ENCODE measurements around the gene DNAJB13.

The DNAJB13 gene

DNA sequence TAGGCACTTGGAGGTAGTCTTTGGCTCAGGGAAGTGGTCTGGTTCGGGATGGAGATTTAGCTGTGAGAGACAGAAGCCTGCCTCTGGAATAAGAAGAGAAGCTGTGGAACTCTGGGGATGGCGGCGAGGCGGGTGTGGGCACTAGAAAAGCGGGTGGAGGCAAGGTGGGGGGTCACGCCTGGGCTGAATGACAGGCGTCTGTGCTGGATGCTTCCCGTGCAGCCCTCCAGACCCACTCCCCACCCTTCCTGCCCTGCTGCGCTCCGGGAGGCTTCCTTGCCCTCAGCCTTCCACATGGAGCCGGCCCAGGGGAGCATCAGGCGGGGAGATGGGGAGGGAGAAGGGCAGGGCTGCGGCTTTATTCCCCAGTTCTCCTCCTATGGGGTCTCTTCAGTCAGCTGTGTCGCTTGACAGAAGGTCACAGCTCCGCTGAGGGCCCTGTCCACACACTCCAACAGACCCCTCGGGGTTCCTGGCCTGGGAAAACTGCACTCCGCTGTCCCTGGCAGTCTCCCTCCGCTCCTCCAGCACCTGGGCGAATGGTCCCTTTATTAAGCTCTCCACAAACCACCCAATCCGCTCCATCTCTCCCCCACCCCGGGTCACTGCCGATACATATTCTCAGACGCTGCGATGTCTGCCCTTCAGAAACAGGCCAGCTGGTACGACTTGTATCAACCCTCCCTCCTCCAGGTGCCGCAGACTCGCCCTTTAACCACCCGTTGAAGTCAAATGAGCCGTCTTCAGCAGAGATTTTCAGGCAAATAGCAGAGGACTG, 6.2 kb downstream of the DNAJB13 start:
- DNase-seq: no peak

DNA sequence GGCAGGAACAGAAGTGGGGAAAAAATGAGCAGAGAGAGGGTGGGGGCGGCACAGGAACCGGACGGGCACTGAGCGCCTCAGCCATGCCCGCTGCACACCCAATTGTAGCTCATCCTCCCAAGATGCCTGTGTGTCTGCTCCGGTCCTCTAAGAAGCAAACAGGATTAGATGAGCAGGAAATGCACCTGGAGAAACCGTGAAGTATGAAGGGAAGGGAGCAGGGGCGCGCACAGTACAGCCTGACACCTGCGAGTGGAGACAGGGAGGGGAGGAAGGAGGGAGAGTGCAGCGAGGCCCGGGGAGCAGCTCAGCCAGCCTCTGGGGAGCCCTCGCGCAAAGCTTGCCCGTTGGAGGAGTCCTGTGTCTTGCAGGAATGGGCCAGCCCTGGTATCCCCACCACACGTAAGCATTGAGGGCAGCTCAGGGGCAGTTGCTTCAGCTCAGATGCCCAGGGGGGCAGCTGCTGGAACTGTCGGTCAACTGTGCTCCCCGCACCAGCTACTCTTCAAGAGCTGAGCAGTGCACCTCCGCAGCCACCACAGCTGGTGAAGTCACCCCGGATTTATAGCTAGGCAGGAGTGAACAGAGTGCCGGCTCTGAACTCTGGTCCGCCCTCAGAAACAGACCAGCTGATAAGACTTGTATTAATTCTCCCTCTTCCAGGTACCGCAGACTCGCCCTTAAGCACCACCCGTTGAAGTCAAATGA, 7.0 kb downstream of the DNAJB13 start:
- DNase-seq: no peak

DNA sequence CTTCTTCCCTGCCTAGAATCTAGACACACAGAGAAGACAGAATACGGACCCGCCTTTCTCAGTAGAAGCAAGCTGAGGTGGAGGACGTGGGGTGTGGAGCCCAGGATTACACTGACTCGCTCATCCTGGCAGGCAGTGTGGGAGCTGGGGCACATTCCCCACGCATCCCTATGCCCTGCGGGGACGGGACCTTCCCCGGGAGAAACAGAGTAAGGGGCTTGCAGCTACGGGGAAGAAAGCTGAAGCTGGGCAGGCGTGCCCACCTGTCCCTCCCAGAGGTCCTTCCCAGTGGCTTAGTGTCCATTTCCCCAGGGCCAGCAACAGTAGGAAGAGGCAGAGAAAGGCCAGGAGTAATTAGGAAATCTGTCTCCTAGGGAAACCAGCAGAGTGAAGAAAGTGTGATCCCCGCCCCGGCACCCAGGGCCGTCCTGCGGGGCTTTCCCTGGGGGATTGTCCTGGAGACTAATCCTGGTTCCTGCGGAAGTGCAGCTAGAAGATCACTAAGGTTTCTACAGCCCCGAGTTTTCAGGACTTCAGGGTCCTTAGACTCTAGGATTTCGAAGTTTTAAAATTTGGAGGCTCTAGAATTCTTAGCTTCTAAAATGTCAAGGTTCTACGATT, 7.8 kb downstream of the DNAJB13 start:
- DNase-seq: no peak

DNA sequence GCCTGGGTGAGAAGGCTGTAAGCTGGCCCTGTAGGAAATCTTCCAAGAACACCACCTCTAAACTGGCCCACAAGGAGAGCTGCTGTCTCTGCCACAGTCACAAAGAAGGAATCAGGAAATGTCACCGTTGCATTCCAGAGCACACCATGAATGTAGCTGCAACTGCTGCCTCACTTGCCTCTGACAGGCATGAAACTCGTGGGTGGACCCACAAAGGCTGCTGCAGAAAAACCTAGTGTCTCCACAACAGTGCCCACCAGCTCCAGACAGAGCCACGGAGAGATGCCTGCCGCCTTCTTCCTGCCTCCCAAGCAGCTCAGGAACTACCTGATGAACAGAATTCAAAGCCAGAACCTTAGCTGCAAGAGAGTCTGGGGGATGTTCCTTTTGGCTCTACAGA, 10.5 kb downstream of the DNAJB13 start:
- DNase-seq: no peak

DNA sequence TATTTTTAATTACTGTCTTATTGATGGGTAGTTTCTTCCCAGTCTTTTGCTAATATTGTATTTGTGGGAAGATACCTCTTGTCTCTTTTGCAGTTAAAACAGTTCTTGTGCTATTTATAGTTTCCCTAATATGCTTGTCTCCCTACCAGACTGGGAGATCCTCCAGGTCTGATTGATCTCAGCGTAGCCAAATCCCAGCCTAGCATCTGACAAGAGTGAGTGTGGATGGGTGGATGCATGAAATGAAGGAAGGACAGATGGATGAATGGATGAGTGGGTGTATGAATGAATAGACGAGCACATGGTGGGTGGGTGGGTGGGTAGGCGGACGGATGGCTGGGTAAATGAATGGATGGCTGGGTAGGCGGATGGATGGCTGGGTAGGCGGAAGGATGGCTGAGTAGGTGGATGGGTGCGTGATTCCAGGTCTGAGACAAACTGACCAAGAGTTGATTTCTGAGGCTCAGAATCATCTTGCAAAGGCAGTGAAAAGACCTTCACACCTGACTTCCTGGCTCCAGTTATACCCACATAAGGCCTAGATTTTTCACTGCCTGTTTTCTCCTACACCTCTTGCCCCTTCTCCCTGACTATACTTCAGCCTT, 11.4 kb downstream of the DNAJB13 start:
- DNase-seq: no peak

DNA sequence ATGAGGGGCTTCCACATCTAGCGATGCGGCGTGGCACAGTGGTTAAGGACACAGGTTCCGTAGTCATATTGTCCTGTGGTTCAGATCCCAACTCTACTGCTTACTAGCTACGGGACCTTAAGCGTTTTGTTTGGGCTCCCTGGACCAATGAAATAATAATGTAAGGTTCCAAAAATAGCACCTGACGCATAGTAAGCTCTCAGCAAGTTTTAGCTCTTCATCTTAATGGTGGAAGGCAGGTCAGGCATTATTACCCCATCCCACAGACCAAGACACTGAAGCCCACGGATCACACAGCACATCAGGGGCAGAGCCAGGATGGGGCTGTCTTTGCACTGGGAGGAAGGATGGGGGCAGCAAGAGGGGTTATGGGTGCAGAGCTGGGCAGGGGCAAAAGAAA, 13.0 kb downstream of the DNAJB13 start:
- DNase-seq: no peak

DNA sequence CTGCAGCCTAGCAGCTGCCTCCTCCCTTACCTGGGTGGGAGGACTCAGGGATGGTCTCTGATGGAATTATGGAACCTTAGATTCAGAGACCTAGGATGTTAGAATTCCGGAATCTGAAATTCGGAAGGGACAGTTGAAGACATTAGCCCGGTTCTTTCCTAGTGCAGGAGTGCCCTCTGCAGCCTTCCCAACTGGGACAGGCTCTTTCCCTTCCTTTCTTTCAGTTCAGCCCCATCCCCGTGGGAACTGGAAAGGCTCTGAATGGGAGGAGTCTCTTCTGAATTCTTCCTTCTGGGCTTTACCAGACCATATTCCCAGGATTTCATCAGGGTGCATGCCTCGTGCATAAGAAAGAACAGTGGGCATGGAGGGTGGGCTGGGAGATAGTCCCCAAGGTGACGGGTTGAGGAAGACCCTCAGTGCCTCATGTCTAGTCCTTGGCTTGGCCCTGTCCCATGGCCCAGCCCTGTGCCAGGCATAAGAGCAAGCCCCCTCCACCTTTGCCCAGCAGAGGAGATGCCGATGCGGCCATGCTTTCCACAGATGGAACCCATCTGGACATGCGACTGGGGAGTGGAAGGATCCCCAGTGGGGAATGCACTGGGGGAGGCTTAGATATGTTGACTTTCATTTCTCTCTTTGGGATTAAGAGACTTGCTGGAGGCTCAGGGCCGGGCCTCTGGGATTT, 14.4 kb downstream of the DNAJB13 start:
- no peak for DNase-seq

DNA sequence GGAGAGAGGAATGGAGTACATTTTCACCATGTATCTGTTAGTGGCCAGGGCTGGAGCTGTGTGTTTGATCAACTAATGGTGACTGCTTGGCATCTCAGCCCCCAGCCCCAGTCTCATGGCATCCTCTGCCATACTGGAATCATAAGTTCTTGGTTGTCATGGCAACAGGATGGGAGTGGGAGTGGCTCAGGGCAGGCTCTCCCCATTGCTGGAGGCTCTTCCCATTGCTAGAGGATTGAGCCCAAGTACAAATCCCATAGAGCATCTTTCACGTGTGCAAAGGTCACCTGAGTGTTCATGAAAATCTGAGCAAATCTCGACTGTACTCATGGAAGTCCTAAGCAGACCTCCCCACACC, 14.9 kb downstream of the DNAJB13 start:
- no peak for DNase-seq

DNA sequence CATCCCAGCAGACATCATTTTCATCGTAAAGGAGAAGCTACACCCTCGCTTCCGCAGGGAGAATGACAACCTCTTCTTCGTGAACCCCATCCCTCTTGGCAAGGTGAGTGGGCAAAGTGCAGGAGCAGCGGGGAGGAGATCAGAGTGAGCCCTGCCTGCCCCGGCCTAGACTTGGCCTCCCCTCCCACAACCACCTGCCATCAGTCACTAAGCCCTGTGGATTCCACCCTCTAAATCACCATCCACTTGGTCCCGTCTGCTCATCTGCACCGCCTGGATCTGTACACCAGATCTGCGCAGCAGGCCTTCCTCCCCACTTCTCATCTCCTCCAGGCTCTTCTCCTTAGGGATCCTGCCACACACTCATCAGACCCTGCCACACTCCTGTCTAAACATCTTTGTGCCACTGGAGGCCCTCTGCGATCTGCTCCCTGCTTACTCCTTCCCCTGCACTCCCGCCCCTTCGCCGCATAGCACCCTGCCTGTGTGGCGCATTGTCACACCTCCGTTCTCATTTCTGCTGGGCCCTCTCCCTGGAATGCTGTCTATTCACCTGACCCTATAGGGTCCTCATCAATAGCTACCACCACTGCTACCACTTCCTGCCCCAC, 17.6 kb downstream of the DNAJB13 start:
- no peak for DNase-seq

DNA sequence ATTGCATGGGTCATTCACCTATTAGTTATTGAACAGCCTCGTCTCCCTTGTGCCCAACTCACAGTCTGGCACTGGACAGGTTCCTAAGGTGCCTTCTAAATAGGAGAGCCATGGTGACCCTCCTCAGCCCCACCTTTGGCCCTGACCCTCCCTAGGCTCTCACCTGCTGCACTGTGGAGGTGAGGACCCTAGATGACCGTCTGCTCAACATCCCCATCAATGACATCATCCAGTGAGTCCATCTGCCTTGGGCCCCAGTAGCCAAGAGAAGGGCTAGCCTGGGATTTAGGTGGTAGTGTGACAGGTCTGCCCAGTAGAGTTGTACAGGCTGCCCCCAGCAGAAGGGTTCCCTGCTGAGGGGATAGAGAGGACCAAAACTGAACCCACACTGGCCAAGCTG, 18.3 kb downstream of the DNAJB13 start:
- DNase-seq: no peak

DNA sequence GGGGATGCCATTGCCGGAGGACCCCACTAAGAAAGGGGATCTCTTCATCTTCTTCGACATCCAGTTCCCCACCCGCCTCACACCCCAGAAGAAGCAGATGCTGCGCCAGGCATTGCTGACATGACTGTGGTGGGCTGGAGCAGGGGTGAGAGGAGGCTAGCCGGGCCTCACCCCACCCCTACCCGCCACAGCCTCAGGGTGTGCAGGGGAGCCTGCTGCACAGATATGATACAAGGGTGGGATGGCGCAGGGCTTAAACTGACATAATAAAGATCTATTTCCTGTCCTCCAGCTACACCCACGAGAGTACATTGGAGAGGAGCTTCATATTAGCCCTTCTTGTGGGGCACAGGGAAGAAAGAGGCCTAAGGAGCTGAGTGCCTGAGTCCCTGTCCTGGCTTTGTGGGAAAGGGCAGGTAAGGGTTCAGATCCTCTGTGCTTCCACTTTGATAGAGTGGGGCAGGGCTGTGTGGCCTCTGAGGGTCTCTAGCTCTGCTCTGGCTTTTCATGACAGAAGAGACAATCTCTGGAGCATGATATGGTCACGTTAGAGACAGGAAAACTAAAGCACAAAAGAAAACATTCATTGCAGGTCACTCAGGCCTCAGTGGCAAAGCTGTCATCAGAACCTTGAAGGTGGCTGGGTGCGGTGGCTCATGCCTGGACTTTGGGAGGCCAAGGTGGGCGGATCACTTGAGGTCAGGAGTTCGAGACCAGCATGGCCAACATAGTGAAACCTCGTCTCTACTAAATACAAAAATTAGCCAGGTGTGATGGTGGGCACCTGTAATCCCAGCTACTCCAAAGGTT, 19.4 kb downstream of the DNAJB13 start:
- DNase-seq: peak; percentile 72

DNA sequence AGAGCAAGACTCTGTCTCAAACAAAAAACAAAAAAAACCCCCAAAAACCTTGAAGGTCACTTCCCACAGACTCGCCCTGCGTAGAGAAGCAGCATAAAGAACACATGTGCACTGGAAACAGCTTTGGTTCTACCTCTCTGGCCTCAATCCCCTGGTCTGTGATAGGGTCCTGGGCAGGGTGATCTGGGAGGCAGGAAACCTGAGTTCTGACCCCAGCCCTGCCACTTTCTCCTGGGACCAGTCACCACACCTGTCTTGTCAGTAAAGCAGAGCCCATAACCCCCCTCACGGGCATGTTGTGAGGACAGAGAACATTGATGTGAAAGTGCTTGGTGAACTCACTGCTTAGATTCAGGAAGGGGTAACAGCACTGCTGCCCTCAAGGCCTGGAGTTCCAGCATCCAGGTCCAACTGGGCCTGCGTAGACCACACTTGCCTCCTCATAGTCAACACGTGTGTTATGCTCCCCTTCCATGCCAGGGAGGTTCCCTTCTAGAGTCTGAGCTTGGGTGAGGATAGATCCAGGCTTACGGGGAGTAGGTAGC, 20.4 kb downstream of the DNAJB13 start:
- peak; percentile 53 for DNase-seq

DNA sequence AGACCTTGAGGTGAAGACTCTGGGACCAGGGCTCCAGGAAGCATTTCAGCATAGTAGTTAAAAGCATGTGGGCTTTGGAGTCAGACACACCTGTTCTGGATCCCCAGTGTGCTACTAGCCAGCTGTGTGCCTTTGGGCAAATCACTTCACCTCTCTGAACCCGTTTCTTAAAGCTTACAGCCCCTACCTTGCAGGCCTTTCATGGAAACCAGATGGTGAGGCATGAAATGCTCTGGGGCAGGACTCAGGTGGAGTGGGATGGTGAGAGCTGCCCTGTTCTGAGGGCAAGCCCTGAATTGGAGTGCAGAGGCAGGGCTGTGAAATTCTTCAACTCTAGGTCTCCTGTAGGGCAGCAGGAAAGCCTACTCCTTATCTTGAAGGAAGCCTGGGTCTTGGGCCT, 21.4 kb downstream of the DNAJB13 start:
- DNase-seq: peak; percentile 41

DNA sequence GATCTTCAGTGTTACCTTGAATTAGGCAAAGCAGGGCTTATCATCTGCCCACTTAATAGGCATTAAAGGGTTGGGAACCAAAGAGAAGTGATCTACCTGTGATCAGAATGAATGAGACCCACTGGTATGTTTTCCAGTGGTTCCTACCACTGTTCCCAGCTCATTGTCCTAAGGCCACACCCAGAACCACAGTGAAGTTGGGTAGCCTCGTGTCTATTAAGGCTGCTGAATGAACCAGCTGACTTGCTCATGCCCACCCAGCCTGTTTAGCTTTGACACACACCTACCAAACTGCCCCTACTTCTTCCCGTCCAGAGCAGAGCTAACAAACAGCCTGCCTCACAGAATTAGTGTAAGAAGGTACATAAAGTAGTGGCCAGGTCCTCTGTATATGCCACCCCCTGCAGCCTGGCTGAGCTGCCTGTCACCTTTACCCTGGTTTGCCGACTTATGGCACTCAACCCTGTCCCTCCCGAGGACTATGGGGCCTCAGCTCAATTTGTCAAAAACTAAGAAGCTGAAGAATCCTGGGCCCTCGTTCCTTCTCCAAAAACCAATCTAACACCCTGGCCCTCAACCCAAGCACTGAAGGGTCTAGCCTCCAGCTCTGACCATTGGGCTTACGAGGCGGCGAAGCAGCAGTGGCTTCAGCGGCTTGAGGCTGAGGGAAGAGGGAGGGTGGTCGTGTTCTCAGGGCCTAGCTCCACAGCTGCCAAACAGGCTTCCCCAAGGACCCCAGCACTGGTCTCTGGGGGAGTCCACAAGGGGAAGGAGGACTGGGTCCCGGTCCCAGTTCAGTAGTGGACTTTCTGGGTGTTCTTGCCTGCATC, 22.0 kb downstream of the DNAJB13 start:
- no peak for DNase-seq

DNA sequence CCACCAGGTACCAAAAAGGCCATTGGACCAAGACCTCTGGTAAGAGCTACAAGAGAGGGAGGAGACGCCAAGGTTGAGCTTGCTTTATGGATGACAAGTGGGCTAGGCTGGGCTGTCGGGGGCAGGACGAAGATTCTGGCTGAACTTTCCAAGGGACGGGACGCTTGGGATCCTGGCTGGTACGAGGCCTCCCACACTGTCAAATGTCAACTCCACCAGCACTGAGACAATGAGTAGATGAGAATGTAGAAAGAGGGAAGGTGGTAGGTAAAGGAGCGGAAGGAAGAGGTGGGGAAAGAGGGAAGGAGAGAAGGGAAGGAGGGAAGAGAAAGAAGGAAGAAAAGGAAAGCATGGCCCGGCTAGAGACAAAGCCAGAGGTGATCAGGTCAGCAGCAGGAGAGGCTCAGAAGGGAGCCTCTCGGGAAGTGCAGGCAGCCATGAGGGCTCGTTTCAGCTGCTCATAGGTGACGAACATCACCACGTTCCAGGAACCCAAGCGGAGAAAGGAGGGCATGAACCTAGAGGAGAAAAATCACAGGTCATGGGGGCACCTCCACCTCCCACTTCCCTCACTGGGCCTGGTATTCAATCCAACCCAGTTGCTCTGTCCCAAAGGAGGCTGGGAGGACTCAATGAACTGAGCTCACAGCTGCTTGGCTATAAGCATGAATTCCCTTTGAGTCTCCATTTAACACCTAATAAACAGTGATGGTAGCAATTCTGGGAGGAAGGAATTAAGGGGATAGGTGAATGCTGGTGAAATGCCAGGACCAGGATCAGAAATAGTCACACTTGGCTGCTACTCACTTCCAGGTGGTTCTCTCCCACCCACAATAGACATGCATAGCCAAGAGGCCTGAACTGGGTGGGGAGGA, 24.0 kb downstream of the DNAJB13 start:
- no peak for DNase-seq

DNA sequence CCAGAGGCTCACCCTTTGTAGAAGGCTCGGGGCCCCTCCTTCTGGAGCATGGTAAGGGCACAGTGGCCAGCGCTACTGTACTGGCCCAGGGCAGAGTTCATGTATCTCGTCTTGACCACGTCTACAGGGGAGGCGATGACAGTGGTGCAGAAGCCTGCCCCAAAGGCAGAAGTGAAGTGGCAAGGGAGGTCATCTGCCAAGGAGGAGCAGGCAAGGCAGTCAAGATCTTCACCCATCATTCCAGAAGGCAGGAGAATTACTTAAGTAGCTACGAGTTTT, 24.6 kb downstream of the DNAJB13 start:
- no peak for DNase-seq

DNA sequence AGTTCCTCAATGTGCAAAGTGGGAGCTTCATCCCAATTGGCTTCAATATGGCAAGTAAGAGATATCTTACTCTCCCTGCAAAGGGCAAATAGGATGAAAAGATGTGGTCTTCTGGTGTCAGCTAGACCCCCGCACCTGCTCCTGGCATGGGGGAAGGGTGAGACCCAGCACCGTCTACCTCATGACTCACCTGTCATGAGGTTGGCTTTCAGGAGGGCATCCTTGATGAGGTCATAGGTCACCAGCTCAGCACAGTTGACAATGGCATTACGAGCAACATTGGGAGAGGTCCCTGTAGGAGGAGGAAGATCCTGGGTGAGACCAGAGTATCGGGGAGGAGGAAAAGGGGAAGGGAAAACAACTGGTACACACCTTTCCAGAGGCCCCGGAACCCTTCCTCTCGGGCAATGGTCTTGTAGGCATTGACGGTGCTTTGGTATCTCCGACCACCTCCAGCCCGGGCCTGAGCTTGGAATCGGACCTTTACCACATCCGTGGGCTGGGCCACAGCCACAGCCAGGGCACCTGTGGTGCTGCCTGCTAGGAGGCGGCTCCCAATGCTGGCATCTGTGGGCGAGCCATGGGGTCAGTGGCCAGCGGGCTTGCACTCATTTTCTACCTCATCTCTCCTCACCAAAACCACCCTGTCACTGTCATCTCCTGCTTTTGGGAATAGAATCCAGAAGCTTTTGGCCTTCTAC, 25.8 kb downstream of the DNAJB13 start:
- no peak for DNase-seq

DNA sequence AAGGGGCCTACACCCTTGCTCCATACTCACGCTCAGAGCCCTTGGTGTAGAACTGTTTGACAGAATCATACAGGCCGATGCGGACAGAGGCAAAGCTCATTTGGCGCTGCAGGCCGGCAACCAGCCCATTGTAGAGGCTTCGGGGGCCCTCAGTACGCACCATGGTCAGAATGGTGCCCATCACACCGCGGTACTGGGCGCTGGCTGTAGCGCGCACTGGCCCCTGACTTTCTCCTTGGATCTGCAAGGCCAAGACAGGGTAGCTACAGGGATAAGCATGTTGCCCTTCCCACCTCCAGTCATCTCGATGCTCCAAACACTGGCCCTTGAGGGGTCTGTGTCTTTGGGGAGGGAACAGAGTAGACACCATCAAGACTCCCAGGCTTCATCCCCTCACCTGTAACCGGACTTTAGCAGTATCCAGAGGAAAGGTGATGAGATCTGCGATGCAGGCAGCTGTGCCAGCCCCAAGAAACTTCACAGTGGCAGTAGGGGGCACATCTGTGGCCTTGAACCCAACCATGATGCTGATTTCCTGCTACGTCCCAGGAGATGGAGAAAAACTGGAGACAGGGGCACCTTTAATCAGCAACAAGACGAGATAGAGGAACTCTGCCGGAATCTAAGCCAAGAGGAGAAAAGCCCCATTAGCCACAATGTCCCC, 27.2 kb downstream of the DNAJB13 start:
- no peak for DNase-seq
